HG03135 (cell line): Measurements from ENCODE around the gene CTSK.
"Not testable (repeated sequence)": the region's sequence is repeated elsewhere in the genome, so short reads cannot be mapped to it uniquely, and the experiment has no call there.

Experiments used
- ATAC-seq: cut with Tn5 transposase; IDR thresholded peaks from one replicate; pipeline ENCODE4 v1.9.1; 2021; ENCODE audit warnings: mild to moderate bottlenecking, moderate library complexity; ENCODE audit not compliant: unreplicated experiment

Gene CTSK

GRCh38 chr1:150808121-150808520 is at the start of gene CTSK:
Gene CTSK (minus strand): TSS chr1:150808260. CDS start chr1:150806805, 1,455 bp downstream.
- no peak for ATAC-seq

GRCh38 chr1:150852734-150853133 is 44.7 kb upstream of the CTSK start:
- not testable (repeated sequence) for ATAC-seq

GRCh38 chr1:150850801-150851362 is 42.8 kb upstream of the CTSK start:
- not testable (repeated sequence) for ATAC-seq

GRCh38 chr1:150846473-150847146 is 38.5 kb upstream of the CTSK start:
- no peak for ATAC-seq

GRCh38 chr1:150843474-150843873 is 35.4 kb upstream of the CTSK start:
- no peak for ATAC-seq

- ATAC-seq, result no peak
These were observed 34.9 kb upstream of the CTSK start for GRCh38 chr1:150842964-150843363.

GRCh38 chr1:150842343-150842742 is 34.3 kb upstream of the CTSK start:
- no peak for ATAC-seq

GRCh38 chr1:150841626-150842025 is 33.6 kb upstream of the CTSK start:
- no peak for ATAC-seq

- not testable (repeated sequence) for ATAC-seq
These were observed 32.8 kb upstream of the CTSK start for GRCh38 chr1:150840850-150841249.

GRCh38 chr1:150836129-150836773 is 28.2 kb upstream of the CTSK start:
- no peak for ATAC-seq

- ATAC-seq, result not testable (repeated sequence)
These were observed 25.9 kb upstream of the CTSK start for GRCh38 chr1:150833961-150834360.

GRCh38 chr1:150832597-150832996 is 24.5 kb upstream of the CTSK start:
- ATAC-seq, result no peak

- ATAC-seq, result no peak
These were observed 21.7 kb upstream of the CTSK start for GRCh38 chr1:150829751-150830150.

GRCh38 chr1:150826299-150826698 is 18.2 kb upstream of the CTSK start:
- no peak for ATAC-seq

- ATAC-seq, result no peak
These were observed 12.9 kb upstream of the CTSK start for GRCh38 chr1:150820730-150821512.

- no peak for ATAC-seq
These were observed 7.8 kb upstream of the CTSK start for GRCh38 chr1:150815871-150816270.

GRCh38 chr1:150813028-150813707 is 5.1 kb upstream of the CTSK start:
- no peak for ATAC-seq

- ATAC-seq, result no peak
These were observed 3.0 kb upstream of the CTSK start for GRCh38 chr1:150810958-150811659.

GRCh38 chr1:150809651-150810050 is 1.6 kb upstream of the CTSK start:
- no peak for ATAC-seq

- no peak for ATAC-seq
These were observed 786 bp upstream of the CTSK start for GRCh38 chr1:150808846-150809245.
